Measurements from ENCODE around the gene GSG1L. TPM values are rescaled to one million over a fixed set of nuclear protein-coding genes. Genes with fewer than 3 reads are reported as not detected.

GSG1L gene
- total and polyA plus RNA-seq, 2 experiments from 2014 or later: not detected

DNA sequence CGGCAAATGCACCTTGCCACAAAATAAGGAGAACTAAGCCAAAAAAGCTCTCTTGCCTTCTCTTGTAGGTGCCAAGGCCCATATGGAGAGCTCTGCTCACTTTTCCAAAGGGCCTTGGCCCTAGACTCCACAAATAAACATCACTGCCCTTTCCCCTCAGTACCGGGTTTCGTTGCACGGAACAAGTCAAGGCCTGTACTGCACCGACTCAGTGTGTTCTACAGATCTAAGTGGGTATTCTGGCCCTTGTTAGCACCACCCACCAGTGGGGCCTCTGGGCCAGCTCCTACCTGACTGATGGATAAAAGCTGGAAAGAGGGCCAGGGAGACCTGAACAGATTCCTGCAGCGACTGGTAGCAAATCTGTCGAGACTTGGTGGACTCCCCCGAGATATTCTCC, 43.7 kb upstream of the GSG1L start:
- Histone ChIP-seq H3K9me3 (ENCODE audit: low read depth) (no peaks in the 10 kb centered on the region), H3K4me1 (ENCODE audit: insufficient read depth) (no peaks in the 10 kb centered on the region), H3K9me2 (replicated peaks; ENCODE audit: insufficient read depth) (no peaks in the 10 kb centered on the region), H4K20me1 (ENCODE audit: insufficient read depth, poor library complexity, severe bottlenecking) (no peaks in the 10 kb centered on the region), H3K27me3 (no peaks in the 10 kb centered on the region), H3K36me3 (replicated peaks; ENCODE audit: insufficient read depth, low read depth) (peaks cover 3% of the 10 kb centered on the region), H3K79me2 (no peaks in the 10 kb centered on the region), H2AFZ (no peak overlapping the region), H3K27ac (no peak overlapping the region), H3K4me3 (no peak overlapping the region), H3K4me2 (no peak overlapping the region)
- WGBS (ENCODE audit: low lambda C conversion rate, missing lambda C conversion rate): 97% methylated on average over 8 of the region's 8 CpGs
- TF ChIP-seq, protein P1, sequence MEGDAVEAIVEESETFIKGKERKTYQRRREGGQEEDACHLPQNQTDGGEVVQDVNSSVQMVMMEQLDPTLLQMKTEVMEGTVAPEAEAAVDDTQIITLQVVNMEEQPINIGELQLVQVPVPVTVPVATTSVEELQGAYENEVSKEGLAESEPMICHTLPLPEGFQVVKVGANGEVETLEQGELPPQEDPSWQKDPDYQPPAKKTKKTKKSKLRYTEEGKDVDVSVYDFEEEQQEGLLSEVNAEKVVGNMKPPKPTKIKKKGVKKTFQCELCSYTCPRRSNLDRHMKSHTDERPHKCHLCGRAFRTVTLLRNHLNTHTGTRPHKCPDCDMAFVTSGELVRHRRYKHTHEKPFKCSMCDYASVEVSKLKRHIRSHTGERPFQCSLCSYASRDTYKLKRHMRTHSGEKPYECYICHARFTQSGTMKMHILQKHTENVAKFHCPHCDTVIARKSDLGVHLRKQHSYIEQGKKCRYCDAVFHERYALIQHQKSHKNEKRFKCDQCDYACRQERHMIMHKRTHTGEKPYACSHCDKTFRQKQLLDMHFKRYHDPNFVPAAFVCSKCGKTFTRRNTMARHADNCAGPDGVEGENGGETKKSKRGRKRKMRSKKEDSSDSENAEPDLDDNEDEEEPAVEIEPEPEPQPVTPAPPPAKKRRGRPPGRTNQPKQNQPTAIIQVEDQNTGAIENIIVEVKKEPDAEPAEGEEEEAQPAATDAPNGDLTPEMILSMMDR (IDR thresholded peaks at IDR 0.05; ENCODE audit: poor library complexity): no peak
- TF ChIP-seq EZH2phosphoT487 (IDR thresholded peaks at IDR 0.05; ENCODE audit: low read depth, severe bottlenecking, unreplicated experiment): no peak
- TF ChIP-seq EZH2 (IDR thresholded peaks at IDR 0.05; ENCODE audit: borderline replicate concordance): no peak
- DNase-seq (ENCODE audit: low spot score): no peak

DNA sequence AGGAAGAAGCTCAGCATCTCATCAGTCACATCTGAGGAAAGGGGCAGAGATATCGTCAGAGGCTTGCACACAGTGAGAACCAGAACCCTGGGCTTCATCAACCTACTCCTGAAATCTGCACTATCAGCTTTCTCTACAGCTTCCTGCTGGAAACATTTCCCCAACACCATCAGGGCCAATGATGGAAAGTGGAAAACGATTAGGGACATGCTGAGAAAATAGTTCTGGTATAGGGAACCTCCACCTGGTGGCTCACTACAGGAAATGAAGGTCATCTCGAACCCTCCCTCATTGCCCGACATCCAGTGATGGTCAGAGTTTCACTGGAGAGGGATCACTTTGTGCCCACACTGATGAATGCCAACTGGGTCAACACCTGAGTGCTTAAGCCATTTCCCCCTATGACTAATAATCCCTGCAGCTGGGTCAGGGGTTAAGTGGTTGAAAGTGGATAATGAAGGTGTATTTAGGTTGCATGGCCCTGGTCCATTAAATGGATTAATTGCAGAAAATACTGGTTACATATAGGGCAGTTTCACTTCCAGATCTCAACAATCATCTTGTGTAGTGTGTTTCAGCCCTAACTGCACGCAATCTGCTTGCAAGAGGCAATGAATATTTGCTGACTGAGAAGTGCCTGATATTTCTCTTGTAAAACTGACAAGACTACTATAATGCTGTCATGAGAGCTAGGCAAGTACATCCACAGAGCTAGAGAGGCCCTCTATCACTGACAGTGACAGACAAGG, 43.1 kb upstream of the GSG1L start:
- Histone ChIP-seq H3K4me2 (no peak overlapping the region), H3K9me2 (replicated peaks; ENCODE audit: insufficient read depth) (no peaks in the 10 kb centered on the region), H3K4me1 (ENCODE audit: insufficient read depth) (no peaks in the 10 kb centered on the region), H2AFZ (no peak overlapping the region), H3K4me3 (no peak overlapping the region), H3K27me3 (no peaks in the 10 kb centered on the region), H4K20me1 (ENCODE audit: insufficient read depth, poor library complexity, severe bottlenecking) (no peaks in the 10 kb centered on the region), H3K9me3 (ENCODE audit: low read depth) (no peaks in the 10 kb centered on the region), H3K27ac (no peak overlapping the region), H3K79me2 (no peaks in the 10 kb centered on the region), H3K36me3 (replicated peaks; ENCODE audit: insufficient read depth, low read depth) (peaks cover 3% of the 10 kb centered on the region)
- 87% methylated on average over 5 of the region's 5 CpGs for WGBS (ENCODE audit: low lambda C conversion rate, missing lambda C conversion rate)
- TF ChIP-seq, protein P1 (IDR thresholded peaks at IDR 0.05; ENCODE audit: poor library complexity): no peak
- TF ChIP-seq EZH2phosphoT487 (IDR thresholded peaks at IDR 0.05; ENCODE audit: low read depth, severe bottlenecking, unreplicated experiment): no peak
- TF ChIP-seq EZH2 (IDR thresholded peaks at IDR 0.05; ENCODE audit: borderline replicate concordance): no peak
- DNase-seq (ENCODE audit: low spot score): no peak

DNA sequence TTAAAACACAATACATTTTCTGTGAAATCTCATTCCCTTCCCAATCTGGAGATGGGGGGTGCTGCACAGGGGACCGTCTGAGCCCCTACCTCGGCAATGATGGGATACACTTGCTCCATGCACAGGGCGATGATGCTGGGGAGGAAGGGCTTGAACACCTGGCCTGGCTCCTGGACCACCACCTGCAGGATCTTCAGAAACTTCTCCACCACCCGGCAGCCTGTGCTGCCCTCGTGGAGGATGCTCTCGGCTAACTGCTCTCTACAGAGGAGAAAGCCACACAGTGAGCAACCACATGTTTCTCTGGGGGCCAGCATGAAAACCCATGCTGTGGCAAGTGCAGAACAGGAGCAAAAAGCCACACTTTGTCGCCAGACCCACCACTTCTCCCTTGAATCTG, 42.4 kb upstream of the GSG1L start:
- H3K9me3 ChIP-seq (ENCODE audit: low read depth): no peaks in the 10 kb centered on the region
- DNase-seq (ENCODE audit: low spot score): no peak
- no peak overlapping the region for H3K4me2 ChIP-seq
- H3K4me1 ChIP-seq (ENCODE audit: insufficient read depth): no peaks in the 10 kb centered on the region
- no peak overlapping the region for H3K27ac ChIP-seq
- no peaks in the 10 kb centered on the region for H4K20me1 ChIP-seq (ENCODE audit: insufficient read depth, poor library complexity, severe bottlenecking)
- no peaks in the 10 kb centered on the region for H3K79me2 ChIP-seq
- H2AFZ ChIP-seq: no peak overlapping the region
- H3K9me2 ChIP-seq (replicated peaks; ENCODE audit: insufficient read depth): no peaks in the 10 kb centered on the region
- TF ChIP-seq, protein P1 (IDR thresholded peaks at IDR 0.05; ENCODE audit: poor library complexity): no peak
- no peak for TF ChIP-seq EZH2phosphoT487 (IDR thresholded peaks at IDR 0.05; ENCODE audit: low read depth, severe bottlenecking, unreplicated experiment)
- TF ChIP-seq EZH2 (IDR thresholded peaks at IDR 0.05; ENCODE audit: borderline replicate concordance): no peak
- WGBS (ENCODE audit: low lambda C conversion rate, missing lambda C conversion rate): 99% methylated on average over 7 of the region's 7 CpGs
- H3K27me3 ChIP-seq: no peaks in the 10 kb centered on the region
- peaks cover 3% of the 10 kb centered on the region for H3K36me3 ChIP-seq (replicated peaks; ENCODE audit: insufficient read depth, low read depth)
- no peak overlapping the region for H3K4me3 ChIP-seq
